HG02623 (cell line): ENCODE measurements around the gene FANCM.
A peak's percentile ranks its signal among the peaks of the same experiment; 100 is the strongest.

ENCODE experiments used
- ATAC-seq: cut with Tn5 transposase; IDR thresholded peaks from one replicate; pipeline ENCODE4 v1.9.1; 2021; ENCODE audit warnings: moderate library complexity; ENCODE audit not compliant: unreplicated experiment

The FANCM gene

GRCh38 chr14:45227566-45227965 is 91.8 kb downstream of the FANCM start:
- ATAC-seq: no peak

GRCh38 chr14:45238988-45239387 is 103.3 kb downstream of the FANCM start:
- no peak for ATAC-seq

GRCh38 chr14:45242706-45243105 is 107.0 kb downstream of the FANCM start:
- ATAC-seq: no peak

- ATAC-seq: no peak
Observed at GRCh38 chr14:45246151-45246550, 110.4 kb downstream of the FANCM start.

GRCh38 chr14:45246691-45247090 is 111.0 kb downstream of the FANCM start:
- no peak for ATAC-seq

- ATAC-seq: no peak
Observed at GRCh38 chr14:45247427-45247826, 111.7 kb downstream of the FANCM start.

GRCh38 chr14:45249856-45250575 is 114.3 kb downstream of the FANCM start:
- ATAC-seq: peak; percentile 17
